ENCODE data around the gene C19orf81.
"Not testable (repeated sequence)": the region's sequence is repeated elsewhere in the genome, so short reads cannot be mapped to it uniquely, and the experiment has no call there.

C19orf81 gene

DNA sequence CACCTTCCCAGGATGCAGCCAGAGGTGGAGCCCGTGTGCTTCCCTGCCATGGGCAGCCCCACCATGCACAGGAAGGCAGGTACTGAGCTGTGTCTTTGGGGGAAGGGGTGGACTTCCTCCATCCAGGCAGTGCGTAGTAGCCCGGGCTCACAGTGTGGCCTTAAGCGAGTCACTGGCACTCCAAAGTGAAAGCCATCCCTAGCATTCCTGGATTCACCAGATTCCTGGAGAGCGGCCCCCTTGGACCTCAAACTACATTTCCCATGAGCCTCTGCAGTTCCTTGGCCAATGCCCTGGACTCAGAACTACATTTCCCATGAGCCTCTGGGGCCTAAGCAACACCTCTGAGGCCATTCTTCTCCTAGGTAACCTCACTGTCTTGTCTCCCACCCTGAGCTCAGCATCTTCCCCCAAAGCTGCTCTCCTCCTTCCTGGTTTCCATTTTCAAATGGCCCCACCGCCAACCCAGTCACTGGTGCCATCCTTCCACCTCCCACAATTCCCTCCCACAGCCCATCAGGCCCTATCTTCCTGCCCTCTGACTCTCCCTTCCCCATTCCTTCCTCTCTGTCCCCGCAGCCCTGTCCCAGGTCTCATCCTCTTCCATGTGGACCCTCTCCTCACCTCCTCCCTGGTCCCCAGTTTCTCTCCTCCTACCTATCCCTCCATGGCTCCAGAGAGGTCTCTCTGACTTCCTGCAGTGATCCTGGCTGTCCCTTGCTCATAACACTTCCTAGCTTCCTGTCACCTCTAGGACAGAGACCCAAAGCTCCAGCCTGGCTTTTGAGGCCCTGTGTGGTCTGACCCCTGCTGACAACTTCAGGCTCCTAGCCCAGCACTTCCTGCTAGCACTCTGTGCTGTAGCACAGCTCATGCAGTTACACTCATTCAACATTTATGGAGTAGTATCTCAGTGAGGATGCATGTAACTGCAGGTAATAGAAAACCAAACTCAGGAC is at the start of gene C19orf81:
Gene C19orf81 (plus strand): TSS at position 13 of the 959 bp plus-strand sequence. CDS start 0 bp downstream, at position 13.
- no peak for FAIRE-seq

DNA sequence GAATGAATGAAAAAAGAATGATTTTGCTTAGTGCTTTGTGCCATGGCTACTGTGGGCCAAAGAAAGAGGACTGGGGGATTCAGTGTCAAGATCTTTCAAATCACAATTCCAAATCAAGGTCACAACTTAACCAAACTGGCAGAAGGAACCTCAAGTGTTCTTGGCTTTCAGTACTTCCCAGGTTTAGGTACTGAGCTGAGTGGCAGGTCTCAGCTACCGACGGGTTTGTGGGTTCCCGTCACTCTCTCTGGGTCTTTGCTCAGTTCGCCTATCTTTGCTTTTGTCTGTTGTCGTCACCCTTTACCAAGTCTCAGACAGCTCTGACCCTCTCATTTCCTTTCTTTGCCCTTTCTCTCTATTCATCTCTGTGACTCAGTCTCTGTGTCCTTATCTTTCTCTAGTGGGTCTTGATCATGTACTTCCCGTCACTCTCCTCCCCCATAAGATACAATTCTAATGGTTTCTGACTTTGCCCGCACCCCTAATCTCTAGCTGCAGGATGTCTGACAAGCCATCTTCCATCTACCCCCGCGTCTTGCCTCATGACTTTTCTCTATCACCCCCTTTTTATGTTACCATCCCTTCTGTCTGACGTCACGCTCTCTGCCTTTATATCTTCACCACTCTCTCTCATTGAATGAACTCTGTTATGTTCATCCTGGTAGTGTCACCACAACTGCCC is 47.7 kb upstream of the C19orf81 start:
- no peak for FAIRE-seq

DNA sequence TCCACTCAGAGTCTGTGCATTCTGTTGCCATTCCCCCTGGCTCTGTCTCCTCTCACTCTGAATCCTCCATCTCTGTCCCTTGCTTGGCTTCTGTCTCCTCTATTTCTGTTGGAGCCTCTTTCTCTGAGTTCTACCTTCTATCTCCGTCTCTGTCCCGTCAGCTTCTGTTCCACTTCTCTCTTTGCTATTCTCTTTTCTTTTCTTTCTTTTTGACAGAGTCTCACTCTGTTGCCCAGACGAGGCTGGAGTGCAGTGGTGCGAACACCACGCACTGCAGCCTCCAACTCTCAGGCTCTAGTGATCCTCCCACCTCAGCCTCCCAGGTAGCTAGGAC is 47.2 kb upstream of the C19orf81 start:
- FAIRE-seq = no peak

DNA sequence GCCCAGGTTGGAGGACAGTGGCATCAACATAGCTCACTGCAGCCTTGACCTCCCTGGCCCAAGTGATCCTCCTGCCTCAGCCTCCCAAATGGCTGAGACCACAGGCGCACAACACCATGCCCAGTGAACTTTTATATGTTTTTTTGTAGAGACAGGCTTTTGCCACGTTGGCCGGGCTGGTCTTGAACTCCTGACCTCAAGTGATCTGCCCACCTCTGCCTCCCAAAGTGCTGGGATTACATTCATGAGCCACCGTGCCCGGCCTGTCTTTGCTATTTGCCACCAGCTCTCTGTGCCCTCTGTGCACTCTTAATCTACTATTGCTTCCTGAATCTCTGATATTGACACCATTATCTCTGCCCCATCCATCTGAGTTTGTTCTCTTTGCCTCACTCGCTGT is 46.7 kb upstream of the C19orf81 start:
- FAIRE-seq = no peak

DNA sequence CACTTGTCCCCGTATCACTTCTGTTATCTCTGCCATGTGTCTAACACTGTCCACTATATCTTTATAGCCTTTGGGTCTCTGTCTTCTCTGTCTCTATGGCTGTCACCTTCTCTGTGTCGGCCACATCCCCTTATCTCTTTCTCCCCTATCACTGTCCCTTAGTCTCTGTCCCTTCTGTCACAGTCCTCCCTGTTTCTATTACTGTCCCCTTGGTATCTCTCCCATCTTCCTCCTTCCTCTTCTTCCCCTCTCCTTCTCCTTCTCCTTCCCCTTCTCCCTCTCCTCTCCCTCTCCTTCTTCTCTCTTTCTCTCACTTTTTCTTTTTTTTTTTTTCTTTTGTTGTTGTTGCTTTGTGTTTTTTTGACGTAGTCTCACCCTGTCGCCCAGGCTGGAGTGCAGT is 46.3 kb upstream of the C19orf81 start:
- no peak for FAIRE-seq

DNA sequence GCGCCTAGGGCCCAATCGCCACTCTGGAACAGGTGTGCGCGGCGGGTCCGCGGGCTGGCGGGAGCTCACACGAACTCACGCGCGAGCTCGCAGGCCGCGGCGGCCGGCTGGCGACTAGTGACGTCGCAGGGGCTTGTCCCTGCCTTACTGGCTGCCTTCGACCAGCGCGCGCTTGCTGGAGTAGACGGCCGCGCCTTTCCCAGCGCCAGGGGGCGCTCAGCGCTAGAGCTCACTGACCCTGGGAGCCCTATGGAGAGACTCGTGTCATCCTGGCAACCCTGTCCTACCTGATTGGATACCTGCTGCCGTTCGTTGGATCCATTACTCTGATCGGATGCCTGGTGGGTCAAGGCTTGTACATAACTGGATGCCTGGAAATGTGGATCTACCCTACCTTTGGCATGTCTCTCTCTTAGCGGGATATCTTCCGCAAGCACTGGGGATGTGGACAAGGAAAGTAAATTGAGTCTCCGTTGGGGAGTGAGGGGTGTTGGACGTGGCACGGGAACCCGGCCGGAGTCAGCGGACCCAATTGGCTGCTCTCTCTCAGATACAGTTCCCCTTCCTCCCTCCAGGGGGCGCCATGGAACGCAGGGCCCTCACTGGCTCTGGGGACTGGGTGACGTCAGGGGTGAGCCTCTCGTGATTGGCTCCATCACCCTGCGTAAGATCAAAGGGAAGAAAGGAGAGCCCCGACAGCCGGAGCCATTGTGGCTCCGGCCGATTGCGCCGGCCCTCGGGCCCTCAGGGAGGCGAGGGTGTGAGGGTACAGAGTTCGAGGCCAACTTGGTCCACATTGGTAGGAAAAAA is 44.8 kb upstream of the C19orf81 start:
- not testable (repeated sequence) for FAIRE-seq

DNA sequence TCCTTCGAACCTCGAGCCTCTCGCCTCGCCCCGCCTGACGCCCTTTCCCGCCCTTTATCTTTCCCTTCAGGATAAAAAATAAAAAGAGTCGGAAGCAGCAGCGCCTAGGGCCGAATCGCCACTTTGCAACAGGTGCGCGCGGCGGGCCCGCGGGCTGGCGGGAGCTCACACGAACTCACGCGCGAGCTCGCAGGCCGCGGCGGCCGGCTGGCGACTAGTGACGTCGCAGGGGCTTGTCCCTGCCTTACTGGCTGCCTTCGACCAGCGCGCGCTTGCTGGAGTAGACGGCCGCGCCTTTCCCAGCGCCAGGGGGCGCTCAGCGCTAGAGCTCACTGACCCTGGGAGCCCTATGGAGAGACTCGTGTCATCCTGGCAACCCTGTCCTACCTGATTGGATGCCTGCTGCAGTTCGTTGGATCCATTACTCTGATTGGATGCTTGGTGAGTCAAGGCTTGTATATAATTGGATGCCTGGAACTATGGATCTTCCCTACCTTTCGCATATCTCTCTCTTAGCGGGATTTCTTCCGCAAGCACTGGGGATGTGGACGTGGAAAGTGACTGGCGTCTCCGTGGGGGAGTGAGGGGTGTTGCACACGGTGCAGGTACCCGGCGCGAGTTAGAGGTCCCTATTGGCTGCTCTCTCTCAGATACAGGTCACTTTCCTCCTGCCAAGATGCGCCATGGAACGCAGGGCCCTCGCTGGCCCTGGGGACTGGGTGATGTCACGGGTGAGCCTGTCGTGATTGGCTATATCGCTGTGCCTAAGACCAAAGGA is 43.0 kb upstream of the C19orf81 start:
- not testable (repeated sequence) for FAIRE-seq

DNA sequence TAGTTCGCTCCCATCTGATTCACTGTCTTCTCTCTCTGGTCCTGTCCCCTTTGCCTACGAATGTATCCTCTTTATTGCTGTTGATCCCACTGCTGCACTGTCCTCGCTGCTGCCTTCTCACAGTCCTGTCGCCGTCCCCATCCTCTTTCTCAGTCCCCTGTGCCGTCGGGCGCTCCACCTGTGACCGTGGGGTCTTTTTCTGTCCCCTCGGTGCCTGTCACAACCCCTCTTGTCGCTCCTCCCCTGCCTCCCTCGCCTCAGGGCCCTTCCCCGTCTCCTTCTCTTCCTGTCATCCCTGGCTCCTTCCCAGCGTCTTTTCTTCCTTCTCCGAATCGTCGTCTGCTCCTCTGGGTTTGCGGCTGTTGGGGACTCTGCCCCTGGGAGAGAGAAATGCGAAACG is 41.9 kb upstream of the C19orf81 start:
- no peak for FAIRE-seq

DNA sequence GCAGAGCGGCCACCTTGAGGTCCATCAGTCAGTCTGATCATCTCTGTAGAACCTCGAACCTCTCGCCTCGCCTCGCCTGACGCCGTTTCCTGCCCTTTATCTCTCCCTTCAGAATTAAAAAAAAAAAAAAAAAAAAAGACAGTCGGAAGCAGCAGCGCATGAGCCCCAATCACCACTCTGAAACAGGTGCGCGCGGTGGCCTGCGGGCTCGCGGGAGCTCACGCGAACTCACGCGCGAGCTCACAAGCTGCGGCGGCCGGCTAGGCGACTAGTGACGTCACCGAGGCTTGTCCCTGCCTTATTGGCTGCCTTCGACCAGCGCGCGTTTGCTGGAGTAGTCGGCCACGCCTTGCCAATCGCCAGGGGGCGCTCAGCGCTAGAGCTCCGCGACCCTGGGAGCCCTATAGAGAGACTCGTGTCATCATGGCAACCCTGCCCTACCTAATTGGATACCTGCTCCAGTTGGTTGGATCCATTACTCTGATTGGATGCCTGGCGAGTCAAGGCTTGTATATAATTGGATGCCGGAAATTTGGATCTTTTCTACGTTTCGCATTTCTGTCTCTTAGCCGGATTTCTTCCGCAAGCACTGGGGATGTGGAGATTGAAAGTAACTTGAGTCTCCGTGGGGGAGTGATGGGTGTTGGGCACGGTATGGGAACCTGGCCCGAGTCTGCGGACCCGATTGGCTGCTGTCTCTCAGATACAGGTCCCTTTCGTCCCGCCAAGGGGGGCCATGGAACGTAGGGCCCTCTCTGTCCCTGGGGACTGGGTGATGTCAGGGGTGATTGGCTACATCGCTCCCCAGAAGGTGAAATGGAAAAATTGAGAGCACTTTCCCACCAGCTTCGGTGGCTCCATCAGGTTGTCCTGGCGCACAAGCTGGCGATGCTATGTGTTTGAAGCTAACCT is 41.1 kb upstream of the C19orf81 start:
- no peak for FAIRE-seq

DNA sequence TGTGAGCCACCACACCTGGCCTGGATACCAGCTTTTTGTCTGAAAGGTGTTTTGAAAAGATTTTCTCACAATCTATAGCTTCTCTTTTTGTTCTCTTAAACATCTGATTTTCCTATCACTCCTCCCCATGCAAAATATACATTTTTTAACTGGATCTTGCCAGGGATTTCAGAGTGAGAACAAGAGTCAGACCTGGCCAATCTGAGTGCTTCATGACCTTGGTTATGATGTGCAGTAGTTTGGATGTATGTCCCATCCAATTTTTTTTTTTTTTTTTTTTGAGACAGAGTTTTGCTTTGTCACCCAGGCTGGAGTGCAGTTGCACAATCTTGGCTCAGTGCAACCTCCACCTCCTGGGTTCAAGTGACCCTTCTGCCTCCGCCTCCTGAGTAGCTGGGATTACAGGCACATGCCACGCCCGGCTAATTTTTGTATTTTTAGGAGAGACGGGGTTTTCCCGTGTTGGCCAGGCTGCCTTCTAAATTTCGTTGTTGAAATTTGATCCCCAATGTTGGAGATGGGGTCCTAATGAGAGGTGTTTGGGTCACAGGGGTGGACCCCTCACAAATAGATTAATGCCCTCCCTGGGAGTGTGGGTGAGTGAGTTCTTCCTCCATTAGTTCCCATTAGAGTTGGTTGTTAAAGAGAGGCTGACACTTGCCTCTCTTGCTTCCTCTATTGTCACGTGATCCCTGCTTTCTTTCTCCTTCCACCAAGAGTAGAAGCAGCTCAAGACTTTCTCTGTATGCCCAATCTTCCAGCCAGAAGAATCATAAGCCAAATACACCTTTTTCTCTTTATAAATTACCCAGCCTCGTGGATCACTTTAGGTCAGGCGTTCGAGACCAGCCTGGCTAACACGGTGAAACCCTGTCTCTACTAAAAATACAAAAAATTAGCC is 36.5 kb upstream of the C19orf81 start:
- not testable (repeated sequence) for FAIRE-seq

DNA sequence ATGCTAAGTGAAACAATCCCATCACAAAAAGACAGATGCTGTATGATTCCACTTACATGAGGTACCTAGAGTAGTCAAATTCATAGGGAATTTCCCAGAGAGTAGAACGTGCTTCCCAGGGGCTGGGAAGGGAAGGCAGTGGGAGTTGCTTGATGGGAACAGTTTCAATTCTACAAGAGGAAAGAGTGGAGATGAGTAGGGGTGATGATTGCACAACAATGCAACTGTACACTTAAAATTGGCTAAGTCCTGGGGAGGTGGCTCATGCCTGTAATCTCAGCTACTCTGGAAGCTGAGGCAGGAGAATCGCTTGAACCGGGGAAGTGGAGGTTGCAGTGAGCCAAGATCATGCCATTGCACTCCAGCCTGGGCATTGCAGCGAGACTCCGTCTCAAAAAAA is 30.9 kb upstream of the C19orf81 start:
- FAIRE-seq = not testable (repeated sequence)

DNA sequence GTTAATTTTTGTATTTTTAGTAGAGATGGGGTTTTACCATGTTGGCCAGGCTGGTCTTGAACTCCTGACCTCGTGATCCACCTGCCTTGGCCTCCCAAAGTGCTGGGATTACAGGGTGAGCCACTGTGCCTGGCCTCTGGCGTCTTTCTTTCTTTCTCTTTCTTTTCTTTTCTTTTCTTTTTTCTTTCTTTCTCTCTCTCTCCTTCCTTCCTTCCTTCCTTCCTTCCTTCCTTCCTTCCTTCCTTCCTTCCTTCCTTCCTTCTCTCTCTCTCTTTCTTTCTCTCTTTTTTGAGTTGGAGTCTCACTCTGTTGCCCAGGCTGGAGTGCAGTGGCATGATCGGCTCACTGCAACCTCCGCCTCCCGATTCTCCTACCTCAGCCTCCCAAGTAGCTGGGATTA is 30.1 kb upstream of the C19orf81 start:
- not testable (repeated sequence) for FAIRE-seq

DNA sequence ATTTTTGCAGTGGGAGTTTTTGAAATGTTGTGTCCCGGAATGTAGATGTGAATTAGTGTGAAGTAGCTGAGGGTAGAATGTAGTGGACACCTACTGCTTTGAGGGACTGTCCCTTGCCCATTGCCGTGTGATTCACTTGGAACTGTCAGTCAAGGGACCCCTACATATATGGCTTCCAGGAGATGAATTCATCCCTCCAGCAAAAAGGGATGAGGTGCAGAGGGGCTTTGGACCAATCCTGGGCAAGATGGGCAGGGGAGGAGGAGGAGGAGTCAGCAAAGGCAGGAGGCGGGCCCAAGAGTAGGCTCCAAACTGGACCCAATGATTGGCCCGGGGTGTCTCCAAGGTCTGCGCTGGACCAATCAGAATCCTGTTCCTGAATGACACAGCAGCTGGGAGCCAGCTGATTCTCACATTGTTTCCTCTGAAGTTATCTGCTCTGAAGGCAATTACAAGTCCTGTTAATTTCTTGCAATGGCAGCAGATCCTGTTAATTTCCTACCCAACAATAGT is 28.8 kb upstream of the C19orf81 start:
- not testable (repeated sequence) for FAIRE-seq

DNA sequence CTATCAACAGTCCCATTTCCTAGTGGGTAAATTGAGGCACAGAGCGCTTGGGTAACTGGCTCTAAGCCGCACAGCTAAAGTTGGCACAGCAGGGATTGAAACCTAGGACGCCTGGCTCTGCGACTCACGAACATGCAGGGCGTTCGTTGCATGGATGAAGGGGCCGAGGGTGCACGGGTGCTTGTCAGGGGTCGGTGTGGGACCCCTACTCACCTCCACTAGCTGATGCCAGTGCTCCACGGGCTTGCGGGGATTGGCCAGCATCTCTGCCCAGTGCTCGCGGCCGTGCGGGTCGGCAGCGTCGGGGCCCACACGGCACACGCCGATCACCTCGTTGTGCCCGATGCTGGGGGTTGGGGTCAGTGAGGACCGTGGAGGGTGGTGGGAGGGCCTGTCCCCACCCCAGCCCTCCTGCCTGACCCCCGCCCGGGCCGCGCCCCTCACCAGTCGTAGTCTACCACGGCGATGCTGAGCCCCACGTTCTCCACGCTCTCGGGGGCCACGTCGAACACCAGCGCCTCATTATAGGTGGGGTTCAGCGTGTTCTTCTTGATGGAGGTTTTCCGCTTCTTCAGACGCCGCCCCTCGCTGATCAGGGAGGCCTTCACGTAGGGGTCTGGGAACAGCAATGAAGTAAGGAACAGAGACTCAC is 24.2 kb upstream of the C19orf81 start:
- FAIRE-seq = no peak

DNA sequence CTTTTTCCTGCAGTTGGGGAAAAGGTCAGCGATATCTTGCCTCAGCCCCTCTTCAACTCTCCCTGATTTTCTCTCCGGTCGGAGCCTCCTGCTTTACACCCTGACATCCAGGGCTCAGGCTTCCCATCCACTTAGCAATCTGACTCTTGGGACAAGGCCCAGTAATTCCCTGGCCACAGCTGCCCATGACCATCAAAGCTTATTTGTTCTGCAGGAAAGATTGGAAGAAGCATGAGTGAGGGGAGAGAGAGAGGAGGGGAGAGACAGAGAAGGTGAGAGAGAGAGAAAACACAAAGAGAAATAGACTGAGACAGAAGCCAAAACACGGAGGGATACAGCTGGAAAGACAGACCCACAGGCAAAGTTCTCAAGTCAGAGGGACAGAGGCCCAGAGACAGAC is 23.2 kb upstream of the C19orf81 start:
- no peak for FAIRE-seq

DNA sequence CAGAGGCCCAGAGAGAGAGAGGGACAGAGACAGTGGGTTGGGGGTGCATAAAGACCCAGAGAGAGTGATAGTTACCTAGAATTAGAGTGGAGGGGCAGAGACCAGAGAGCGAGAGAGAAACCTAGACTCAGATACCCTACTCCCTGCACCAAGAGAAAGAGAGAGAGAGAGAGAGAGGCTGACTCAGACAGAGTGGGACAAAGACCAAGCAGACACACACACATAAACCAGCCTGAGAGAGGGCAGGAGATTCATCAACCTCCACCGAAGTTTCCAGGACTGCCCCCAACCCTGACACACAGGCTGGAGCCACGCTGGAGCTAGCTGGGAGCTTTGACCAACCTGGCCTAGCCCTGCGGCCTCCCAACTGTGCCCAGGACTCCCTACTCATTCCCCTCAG is 22.4 kb upstream of the C19orf81 start:
- no peak for FAIRE-seq

DNA sequence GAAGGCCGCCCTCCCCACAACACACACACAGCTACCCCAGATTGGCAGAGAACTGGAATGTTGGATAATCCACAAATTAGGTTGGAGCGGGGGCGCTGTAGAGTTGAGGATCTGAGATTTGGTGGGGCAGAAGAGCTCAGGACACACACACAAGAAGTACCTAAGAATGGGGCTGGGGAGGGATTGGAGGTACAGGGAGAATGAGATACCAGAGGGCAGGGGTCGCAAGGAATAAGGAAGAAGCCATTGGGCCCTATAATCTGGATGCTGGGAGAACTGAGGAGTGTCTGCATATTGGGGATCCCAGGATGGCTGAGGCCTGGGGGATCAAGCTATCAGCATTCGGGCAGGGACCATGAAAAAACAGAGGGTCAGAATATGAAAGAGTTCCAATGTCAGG is 21.1 kb upstream of the C19orf81 start:
- no peak for FAIRE-seq

DNA sequence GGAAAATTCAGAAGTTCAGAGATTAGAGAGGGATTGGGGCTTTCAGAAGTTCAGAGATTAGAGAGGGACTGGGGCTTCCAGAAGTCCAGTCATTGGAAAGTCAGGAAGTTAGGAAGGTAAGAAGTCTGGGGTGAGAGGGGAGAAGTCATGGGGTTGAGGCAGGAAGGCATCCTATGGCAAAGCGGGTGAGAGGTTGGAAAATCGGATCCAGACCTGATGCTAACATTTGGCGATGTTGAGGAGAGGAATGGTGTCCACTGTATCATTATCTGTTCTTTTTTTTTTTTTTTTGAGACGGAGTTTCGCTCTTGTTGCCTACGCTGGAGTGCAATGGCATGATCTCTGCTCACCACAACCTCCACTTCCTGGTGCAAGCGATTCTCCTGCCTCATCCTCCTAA is 20.7 kb upstream of the C19orf81 start:
- FAIRE-seq = no peak

DNA sequence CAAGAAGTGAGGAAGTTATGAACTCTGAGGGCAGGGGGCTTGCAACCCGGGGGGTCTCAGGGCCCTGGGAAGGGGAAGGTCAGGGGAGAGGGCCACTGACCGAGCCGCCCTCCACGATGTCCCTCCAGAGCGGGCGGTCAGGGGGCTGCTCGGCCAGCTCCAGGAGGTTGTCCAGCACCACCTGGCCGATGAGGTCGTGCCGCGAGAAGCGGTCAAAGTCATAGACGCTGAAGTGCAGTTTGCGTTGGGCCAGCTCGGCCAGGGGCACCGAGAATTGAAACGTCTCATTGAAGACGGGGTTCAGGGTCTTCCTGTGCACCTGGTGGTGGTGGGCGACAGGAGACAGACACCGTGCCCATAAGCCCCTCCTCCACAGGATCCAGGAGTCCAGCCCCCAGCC is 20.1 kb upstream of the C19orf81 start:
- no peak for FAIRE-seq

DNA sequence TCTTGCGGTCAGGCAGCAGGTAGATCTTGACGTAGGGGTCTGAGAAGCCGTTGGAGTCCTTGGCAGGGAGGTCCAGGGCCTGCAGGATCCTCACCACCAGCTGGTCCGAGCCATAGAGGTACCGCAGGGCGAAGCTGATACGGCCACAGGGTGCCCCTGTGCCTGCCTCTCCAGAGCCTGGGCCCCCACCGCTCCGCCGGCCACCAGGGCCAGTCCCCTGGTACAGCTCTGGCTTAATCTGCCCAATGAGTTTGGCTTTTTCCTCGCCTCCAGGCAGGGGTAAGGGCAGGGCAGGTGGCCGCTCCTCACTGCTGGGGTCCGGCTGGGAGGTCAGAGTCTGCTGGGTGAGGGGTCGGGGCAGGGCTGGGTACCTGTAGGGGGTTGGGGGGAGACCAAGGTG is 19.4 kb upstream of the C19orf81 start:
- no peak for FAIRE-seq

Data from A204.1 (cell line).